ENCODE data around the gene TCEANC. TPM values are rescaled to one million over a fixed set of nuclear protein-coding genes. Genes with fewer than 3 reads are reported as not detected.

TCEANC gene
- total RNA-seq, 1 experiment from 2014 or later = 3.1 TPM

- Histone ChIP-seq H2BK20ac (ENCODE audit: low read depth, low read length, poor library complexity, severe bottlenecking) (no peak overlapping the region), H3K79me1 (ENCODE audit: insufficient read depth, low read depth, low read length, poor library complexity, severe bottlenecking) (no peaks in the 10 kb centered on the region), H2AFZ (ENCODE audit: low read length) (no peak overlapping the region), H3K4me2 (ENCODE audit: insufficient read depth, insufficient read length, low read length) (no peak overlapping the region), H4K91ac (ENCODE audit: insufficient read length, low read depth, low read length) (no peak overlapping the region), H4K8ac (replicated peaks; ENCODE audit: insufficient read length, low read depth, low read length) (no peak overlapping the region), H2BK5ac (ENCODE audit: insufficient read length, low read length) (no peak overlapping the region), H3K56ac (ENCODE audit: insufficient read length, low read depth, low read length) (no peak overlapping the region), H3K4ac (ENCODE audit: low read depth, low read length) (no peak overlapping the region), H2BK12ac (ENCODE audit: insufficient read length, low read depth, low read length) (no peak overlapping the region), H2BK120ac (ENCODE audit: low read depth, low read length, poor library complexity, severe bottlenecking) (no peak overlapping the region), H3K27me3 (ENCODE audit: insufficient read depth, low read length) (no peaks in the 10 kb centered on the region), H3K27ac (ENCODE audit: insufficient read length, low read depth, low read length) (no peak overlapping the region), H3K23me2 (ENCODE audit: insufficient read length, low read depth, low read length, poor library complexity, severe bottlenecking) (no peaks in the 10 kb centered on the region), H2AK5ac (ENCODE audit: insufficient read length, low read length) (no peak overlapping the region), H3K4me1 (ENCODE audit: insufficient read depth, low read length) (no peaks in the 10 kb centered on the region), H2BK15ac (ENCODE audit: low read depth, low read length) (no peak overlapping the region), H4K5ac (ENCODE audit: insufficient read length, low read depth, low read length) (no peak overlapping the region), H3K9ac (ENCODE audit: extremely low read depth, insufficient read length, low read length) (no peak overlapping the region), H3K79me2 (ENCODE audit: insufficient read depth, low read length) (no peaks in the 10 kb centered on the region), H3K9me3 (ENCODE audit: control insufficient read depth, low read depth, low read length) (no peaks in the 10 kb centered on the region), H3K18ac (ENCODE audit: insufficient read length, low read depth, low read length) (no peak overlapping the region), H4K20me1 (ENCODE audit: control insufficient read depth, insufficient read depth, insufficient read length) (no peaks in the 10 kb centered on the region), H3K14ac (ENCODE audit: insufficient read depth, low read length) (no peak overlapping the region), H3K23ac (ENCODE audit: insufficient read length, low read depth, low read length) (no peak overlapping the region), H3T11ph (ENCODE audit: low read length) (no peak overlapping the region)
- WGBS (ENCODE audit: extremely low coverage, insufficient read length, low lambda C conversion rate) = no CpG with 5 or more reads among the region's 3 CpGs
- Mint-ChIP-seq H3K36me3 (ENCODE audit: insufficient read depth in 1 of 3, low read depth in 3 of 3) (peaks cover 11 to 24% (median 16%) of the 10 kb centered on the region in 3 experiments; a peak in 6 of 7 replicates), H3K27me3 (ENCODE audit: low read depth) (no peaks in the 10 kb centered on the region; the same call in 1 of the 2 replicates), H3K4me1 (no peaks in the 10 kb centered on the region), H3K27ac (no peak overlapping the region), H3K4me3 (no peak overlapping the region), H3K9me3 (peaks cover 29 to 57% of the 10 kb centered on the region in 2 experiments)
- TF ChIP-seq CTCF (conservative IDR thresholded peaks at IDR 0.05) = no peak
- no peak for DNase-seq
Measured at GRCh38 chrX:13666836-13667235, 13.9 kb downstream of the TCEANC start.

Data from H9 (cell line).